ENCODE data around the gene EFCAB5. TPM values are rescaled to one million over a fixed set of nuclear protein-coding genes. Genes with fewer than 3 reads are reported as not detected.
A peak's percentile ranks its signal among the peaks of the same experiment; 100 is the strongest.

The EFCAB5 gene
- total RNA-seq, 1 donor from 2014 or later = 1.00 TPM

DNA sequence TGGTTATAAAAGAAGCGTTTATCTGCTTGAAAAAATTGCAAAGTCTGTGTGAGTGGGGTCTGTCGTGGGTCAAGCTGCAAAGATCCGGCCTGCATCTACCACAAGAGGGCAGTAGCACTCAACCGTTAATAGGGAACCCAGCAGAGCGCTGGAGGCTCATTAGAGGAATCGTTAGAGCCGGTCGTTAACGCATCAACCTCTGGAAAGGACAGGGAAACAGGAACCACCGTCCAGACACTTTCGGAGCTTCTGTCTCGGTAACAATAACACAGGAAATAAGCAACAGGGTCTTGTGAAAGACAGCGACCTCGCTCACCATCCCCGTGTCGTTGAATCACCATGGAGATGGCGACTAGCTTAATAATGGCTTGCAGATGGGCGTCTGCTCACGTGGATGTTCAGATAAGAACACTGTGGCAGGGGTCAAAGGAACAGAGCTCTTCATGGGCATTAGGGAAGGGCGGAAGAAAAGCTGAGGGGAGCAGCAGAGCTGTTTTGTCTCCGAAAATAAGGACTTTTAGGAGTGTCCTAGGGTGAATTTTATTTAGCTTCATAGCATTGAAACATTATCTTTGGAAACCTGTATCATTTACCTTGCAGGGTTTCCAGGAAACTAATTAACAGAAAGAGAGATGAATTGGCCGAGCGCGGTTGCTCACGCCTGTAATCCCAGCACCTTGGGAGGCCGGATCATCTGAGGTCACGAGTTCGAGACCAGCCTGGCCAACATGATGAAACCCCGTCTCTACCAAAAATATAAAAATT is 163.3 kb downstream of the EFCAB5 start:
- no peaks in the 10 kb centered on the region for H4K20me1 ChIP-seq (ENCODE audit: insufficient read depth, low read length)
- H3K9me3 Mint-ChIP-seq (ENCODE audit: unreplicated experiment) = no peaks in the 10 kb centered on the region
- H2AFZ ChIP-seq (ENCODE audit: low read depth, low read length) = peak overlapping the region; percentile 93
- DNase-seq (ENCODE audit: low read depth) = peak; percentile 52
- H3K27ac ChIP-seq (ENCODE audit: low read depth, low read length) = peak overlapping the region; percentile 45
- peak; percentile 96 for FAIRE-seq
- H3K4me1 Mint-ChIP-seq (ENCODE audit: low read depth, unreplicated experiment) = no peaks in the 10 kb centered on the region
- no peaks in the 10 kb centered on the region for H3K36me3 Mint-ChIP-seq (ENCODE audit: low read depth, unreplicated experiment)
- no peaks in the 10 kb centered on the region for H3K4me1 ChIP-seq (ENCODE audit: insufficient read depth, low read length)
- H3K4me3 ChIP-seq (ENCODE audit: insufficient read depth, low read depth, low read length) = peak overlapping the region; percentile 67
- no peaks in the 10 kb centered on the region for H3K27me3 Mint-ChIP-seq (ENCODE audit: low read depth, unreplicated experiment)
- TF ChIP-seq, protein P1, sequence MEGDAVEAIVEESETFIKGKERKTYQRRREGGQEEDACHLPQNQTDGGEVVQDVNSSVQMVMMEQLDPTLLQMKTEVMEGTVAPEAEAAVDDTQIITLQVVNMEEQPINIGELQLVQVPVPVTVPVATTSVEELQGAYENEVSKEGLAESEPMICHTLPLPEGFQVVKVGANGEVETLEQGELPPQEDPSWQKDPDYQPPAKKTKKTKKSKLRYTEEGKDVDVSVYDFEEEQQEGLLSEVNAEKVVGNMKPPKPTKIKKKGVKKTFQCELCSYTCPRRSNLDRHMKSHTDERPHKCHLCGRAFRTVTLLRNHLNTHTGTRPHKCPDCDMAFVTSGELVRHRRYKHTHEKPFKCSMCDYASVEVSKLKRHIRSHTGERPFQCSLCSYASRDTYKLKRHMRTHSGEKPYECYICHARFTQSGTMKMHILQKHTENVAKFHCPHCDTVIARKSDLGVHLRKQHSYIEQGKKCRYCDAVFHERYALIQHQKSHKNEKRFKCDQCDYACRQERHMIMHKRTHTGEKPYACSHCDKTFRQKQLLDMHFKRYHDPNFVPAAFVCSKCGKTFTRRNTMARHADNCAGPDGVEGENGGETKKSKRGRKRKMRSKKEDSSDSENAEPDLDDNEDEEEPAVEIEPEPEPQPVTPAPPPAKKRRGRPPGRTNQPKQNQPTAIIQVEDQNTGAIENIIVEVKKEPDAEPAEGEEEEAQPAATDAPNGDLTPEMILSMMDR (IDR thresholded peaks at IDR 0.05; ENCODE audit: insufficient read depth, low read depth, low read length) = peak; percentile 97
- TF ChIP-seq EZH2 (IDR thresholded peaks at IDR 0.05; ENCODE audit: insufficient read depth, low read length) = no peak
- no peaks in the 10 kb centered on the region for H3K79me2 ChIP-seq (ENCODE audit: insufficient read depth, low read length)
- peak overlapping the region; percentile 89 for H3K4me2 ChIP-seq (ENCODE audit: low read length)
- peaks cover 4% of the 10 kb centered on the region for H3K27me3 ChIP-seq (ENCODE audit: insufficient read depth, low read length)
- H3K9ac ChIP-seq (ENCODE audit: low read length) = peak overlapping the region; percentile 67
- H3K27ac Mint-ChIP-seq (ENCODE audit: unreplicated experiment) = no peak overlapping the region
- H3K9me3 ChIP-seq (ENCODE audit: insufficient read depth, low read depth, low read length) = no peaks in the 10 kb centered on the region
- peak overlapping the region; percentile 79 for H3K4me3 Mint-ChIP-seq (ENCODE audit: unreplicated experiment)
- H3K36me3 ChIP-seq (ENCODE audit: insufficient read depth, low read length) = no peaks in the 10 kb centered on the region

DNA sequence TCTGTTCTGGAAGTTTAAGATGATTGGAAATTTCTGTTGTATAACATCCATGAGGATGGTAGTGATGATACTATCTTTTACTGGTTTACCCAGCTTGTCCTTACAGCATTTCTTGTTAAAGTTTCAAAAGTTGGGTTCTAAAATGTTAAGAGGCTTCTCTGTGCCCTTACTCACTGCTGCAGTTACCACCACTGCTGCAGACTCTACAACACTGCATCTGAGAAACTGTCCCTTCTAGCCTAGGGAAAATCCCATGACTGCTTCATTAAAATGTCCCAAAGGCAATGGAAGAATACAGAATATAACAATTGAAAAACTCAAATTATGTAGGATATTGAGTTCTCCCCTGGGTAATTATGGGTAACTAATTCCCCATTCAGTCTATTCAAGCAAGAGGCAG is 171.4 kb downstream of the EFCAB5 start:
- Histone ChIP-seq H3K4me2 (ENCODE audit: low read length) (no peak overlapping the region), H3K9me3 (ENCODE audit: insufficient read depth, low read depth, low read length) (no peaks in the 10 kb centered on the region), H3K9ac (ENCODE audit: low read length) (no peak overlapping the region), H3K4me1 (ENCODE audit: insufficient read depth, low read length) (peaks cover 2% of the 10 kb centered on the region), H3K27me3 (ENCODE audit: insufficient read depth, low read length) (no peaks in the 10 kb centered on the region), H3K79me2 (ENCODE audit: insufficient read depth, low read length) (peaks cover 12% of the 10 kb centered on the region), H2AFZ (ENCODE audit: low read depth, low read length) (no peak overlapping the region), H3K36me3 (ENCODE audit: insufficient read depth, low read length) (no peaks in the 10 kb centered on the region), H3K27ac (ENCODE audit: low read depth, low read length) (no peak overlapping the region), H3K4me3 (ENCODE audit: insufficient read depth, low read depth, low read length) (no peak overlapping the region), H4K20me1 (ENCODE audit: insufficient read depth, low read length) (no peaks in the 10 kb centered on the region)
- no peak for TF ChIP-seq EZH2 (IDR thresholded peaks at IDR 0.05; ENCODE audit: insufficient read depth, low read length)
- TF ChIP-seq, protein P1 (IDR thresholded peaks at IDR 0.05; ENCODE audit: insufficient read depth, low read depth, low read length) = no peak
- DNase-seq (ENCODE audit: low read depth) = no peak
- FAIRE-seq = no peak
- Mint-ChIP-seq H3K4me1 (ENCODE audit: low read depth, unreplicated experiment) (no peaks in the 10 kb centered on the region), H3K4me3 (ENCODE audit: unreplicated experiment) (no peak overlapping the region), H3K27ac (ENCODE audit: unreplicated experiment) (no peak overlapping the region), H3K9me3 (ENCODE audit: unreplicated experiment) (no peaks in the 10 kb centered on the region), H3K27me3 (ENCODE audit: low read depth, unreplicated experiment) (no peaks in the 10 kb centered on the region), H3K36me3 (ENCODE audit: low read depth, unreplicated experiment) (no peaks in the 10 kb centered on the region)

DNA sequence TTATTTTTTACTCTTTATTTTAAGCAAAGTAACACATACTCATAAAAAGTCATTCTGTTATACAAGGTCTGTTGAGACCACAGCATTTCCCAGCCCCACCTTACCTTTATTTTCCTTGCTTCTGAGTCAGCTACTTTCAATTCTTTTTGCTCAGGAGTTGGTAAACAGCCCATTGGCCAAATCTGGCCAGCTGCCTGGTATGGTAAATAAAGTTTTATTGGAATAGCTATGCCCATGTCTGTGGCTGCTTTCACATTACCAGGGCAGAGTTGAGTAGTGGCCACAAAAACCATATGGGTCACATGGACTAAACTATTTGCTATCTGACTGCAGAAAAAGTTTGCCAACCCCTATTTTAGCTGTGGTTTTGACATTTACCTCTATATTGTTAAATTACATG is 171.8 kb downstream of the EFCAB5 start:
- Histone ChIP-seq H2AFZ (ENCODE audit: low read depth, low read length) (no peak overlapping the region), H3K27me3 (ENCODE audit: insufficient read depth, low read length) (no peaks in the 10 kb centered on the region), H3K27ac (ENCODE audit: low read depth, low read length) (no peak overlapping the region), H4K20me1 (ENCODE audit: insufficient read depth, low read length) (no peaks in the 10 kb centered on the region), H3K9me3 (ENCODE audit: insufficient read depth, low read depth, low read length) (no peaks in the 10 kb centered on the region), H3K4me1 (ENCODE audit: insufficient read depth, low read length) (peaks cover 6% of the 10 kb centered on the region), H3K4me2 (ENCODE audit: low read length) (no peak overlapping the region), H3K4me3 (ENCODE audit: insufficient read depth, low read depth, low read length) (no peak overlapping the region), H3K9ac (ENCODE audit: low read length) (no peak overlapping the region), H3K79me2 (ENCODE audit: insufficient read depth, low read length) (peaks cover 16% of the 10 kb centered on the region), H3K36me3 (ENCODE audit: insufficient read depth, low read length) (no peaks in the 10 kb centered on the region)
- no peak overlapping the region for H3K27ac Mint-ChIP-seq (ENCODE audit: unreplicated experiment)
- TF ChIP-seq, protein P1 (IDR thresholded peaks at IDR 0.05; ENCODE audit: insufficient read depth, low read depth, low read length) = no peak
- TF ChIP-seq EZH2 (IDR thresholded peaks at IDR 0.05; ENCODE audit: insufficient read depth, low read length) = no peak
- H3K36me3 Mint-ChIP-seq (ENCODE audit: low read depth, unreplicated experiment) = no peaks in the 10 kb centered on the region
- FAIRE-seq (no peak), DNase-seq (ENCODE audit: low read depth) (no peak)
- no peaks in the 10 kb centered on the region for H3K27me3 Mint-ChIP-seq (ENCODE audit: low read depth, unreplicated experiment)
- H3K4me1 Mint-ChIP-seq (ENCODE audit: low read depth, unreplicated experiment) = peaks cover 2% of the 10 kb centered on the region
- H3K4me3 Mint-ChIP-seq (ENCODE audit: unreplicated experiment) = no peak overlapping the region
- no peaks in the 10 kb centered on the region for H3K9me3 Mint-ChIP-seq (ENCODE audit: unreplicated experiment)

All from astrocyte (in vitro differentiated cells and primary cell).